GM12878 (cell line): ENCODE data around the gene ZNF813.
"Not testable (repeated sequence)": the region's sequence is repeated elsewhere in the genome, so short reads cannot be mapped to it uniquely, and the experiment has no call there.

Experiments
- TF ChIP-seq, protein P1 (sequence below), 3 experiments: IDR thresholded peaks in 2 of 3; conservative IDR thresholded peaks in 1 of 3; 2 replicates each; pipeline ENCODE4 v1.5.1; 2011; ENCODE audit warnings: low read depth in 3 of 3, low read length in 3 of 3, mild to moderate bottlenecking in 3 of 3, control low read depth in 2 of 3, moderate library complexity in 2 of 3, inconsistent platforms in 1 of 3, mixed read lengths in 1 of 3; ENCODE audit not compliant: control insufficient read depth in 2 of 3, insufficient read depth in 1 of 3; ENCODE audit errors: extremely low read depth in 1 of 3
- TF ChIP-seq, protein P2 (sequence below): IDR thresholded peaks from 2 replicates; pipeline ENCODE4 v1.6.1; 2012; ENCODE audit warnings: low read depth, low read length, improper control_type of control experiment

GRCh38 chr19:53443809-53444208, 23.7 kb upstream of the ZNF813 start:
- TF ChIP-seq, protein P1, sequence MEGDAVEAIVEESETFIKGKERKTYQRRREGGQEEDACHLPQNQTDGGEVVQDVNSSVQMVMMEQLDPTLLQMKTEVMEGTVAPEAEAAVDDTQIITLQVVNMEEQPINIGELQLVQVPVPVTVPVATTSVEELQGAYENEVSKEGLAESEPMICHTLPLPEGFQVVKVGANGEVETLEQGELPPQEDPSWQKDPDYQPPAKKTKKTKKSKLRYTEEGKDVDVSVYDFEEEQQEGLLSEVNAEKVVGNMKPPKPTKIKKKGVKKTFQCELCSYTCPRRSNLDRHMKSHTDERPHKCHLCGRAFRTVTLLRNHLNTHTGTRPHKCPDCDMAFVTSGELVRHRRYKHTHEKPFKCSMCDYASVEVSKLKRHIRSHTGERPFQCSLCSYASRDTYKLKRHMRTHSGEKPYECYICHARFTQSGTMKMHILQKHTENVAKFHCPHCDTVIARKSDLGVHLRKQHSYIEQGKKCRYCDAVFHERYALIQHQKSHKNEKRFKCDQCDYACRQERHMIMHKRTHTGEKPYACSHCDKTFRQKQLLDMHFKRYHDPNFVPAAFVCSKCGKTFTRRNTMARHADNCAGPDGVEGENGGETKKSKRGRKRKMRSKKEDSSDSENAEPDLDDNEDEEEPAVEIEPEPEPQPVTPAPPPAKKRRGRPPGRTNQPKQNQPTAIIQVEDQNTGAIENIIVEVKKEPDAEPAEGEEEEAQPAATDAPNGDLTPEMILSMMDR (IDR thresholded peaks at IDR 0.05 in 2 of 3, conservative IDR thresholded peaks at IDR 0.05 in 1 of 3; ENCODE audit: control insufficient read depth in 2 of 3, extremely low read depth in 1 of 3, insufficient read depth in 1 of 3, low read depth in 3 of 3, low read length in 3 of 3): not testable (repeated sequence)
- TF ChIP-seq, protein P2, sequence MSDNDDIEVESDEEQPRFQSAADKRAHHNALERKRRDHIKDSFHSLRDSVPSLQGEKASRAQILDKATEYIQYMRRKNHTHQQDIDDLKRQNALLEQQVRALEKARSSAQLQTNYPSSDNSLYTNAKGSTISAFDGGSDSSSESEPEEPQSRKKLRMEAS: not testable (repeated sequence)
